C4-2B (cell line): ENCODE results near the gene DPP8.

ENCODE experiments used
- ZFX ChIP-seq: fragments of 450-650 bp; IDR thresholded peaks from 2 replicates; pipeline ENCODE4 v1.6.1; 2017
- TF ChIP-seq, protein P1 (sequence below): fragments of 450-650 bp; conservative IDR thresholded peaks from 2 replicates; pipeline ENCODE4 v1.5.1; 2017; ENCODE audit warnings: mild to moderate bottlenecking

DNA sequence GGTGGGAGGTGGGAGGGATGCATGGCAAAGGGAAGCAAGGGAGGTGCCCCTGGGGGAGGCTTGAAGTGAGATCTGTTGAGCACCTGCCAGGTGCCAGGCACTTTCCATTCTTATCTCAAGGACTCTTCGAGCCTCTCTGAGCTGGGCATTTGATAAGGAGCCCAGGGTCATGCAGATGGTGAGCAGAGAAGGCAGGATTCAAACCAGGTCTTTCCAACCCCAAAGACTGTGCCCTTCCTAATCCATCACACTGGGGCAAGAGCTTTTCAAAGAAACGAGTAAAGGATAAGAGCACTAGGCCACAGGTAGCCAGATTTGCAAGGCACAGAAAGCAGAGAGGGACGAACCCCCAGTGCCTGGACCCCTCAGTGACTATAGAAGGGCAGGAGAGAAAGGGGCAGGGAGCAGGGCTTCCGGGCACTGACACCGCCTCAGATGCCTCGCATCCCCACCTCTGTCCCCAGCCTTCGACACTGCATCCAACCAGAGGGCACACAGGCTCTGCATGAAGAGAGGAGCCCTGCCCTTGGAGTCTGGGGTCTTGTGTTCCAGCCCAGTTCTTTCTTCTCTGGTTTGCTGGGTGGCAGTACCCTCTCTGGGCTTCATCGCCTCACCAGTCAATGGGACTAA, 115.8 kb downstream of the DPP8 start:
- TF ChIP-seq, protein P1, sequence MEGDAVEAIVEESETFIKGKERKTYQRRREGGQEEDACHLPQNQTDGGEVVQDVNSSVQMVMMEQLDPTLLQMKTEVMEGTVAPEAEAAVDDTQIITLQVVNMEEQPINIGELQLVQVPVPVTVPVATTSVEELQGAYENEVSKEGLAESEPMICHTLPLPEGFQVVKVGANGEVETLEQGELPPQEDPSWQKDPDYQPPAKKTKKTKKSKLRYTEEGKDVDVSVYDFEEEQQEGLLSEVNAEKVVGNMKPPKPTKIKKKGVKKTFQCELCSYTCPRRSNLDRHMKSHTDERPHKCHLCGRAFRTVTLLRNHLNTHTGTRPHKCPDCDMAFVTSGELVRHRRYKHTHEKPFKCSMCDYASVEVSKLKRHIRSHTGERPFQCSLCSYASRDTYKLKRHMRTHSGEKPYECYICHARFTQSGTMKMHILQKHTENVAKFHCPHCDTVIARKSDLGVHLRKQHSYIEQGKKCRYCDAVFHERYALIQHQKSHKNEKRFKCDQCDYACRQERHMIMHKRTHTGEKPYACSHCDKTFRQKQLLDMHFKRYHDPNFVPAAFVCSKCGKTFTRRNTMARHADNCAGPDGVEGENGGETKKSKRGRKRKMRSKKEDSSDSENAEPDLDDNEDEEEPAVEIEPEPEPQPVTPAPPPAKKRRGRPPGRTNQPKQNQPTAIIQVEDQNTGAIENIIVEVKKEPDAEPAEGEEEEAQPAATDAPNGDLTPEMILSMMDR, result no peak
- TF ChIP-seq ZFX, result no peak
